Chondrocyte (in vitro differentiated cells): ENCODE data around the gene SMC1B. TPM values are rescaled to one million over a fixed set of nuclear protein-coding genes. Genes with fewer than 3 reads are reported as not detected.
"Not testable (repeated sequence)": the region's sequence is repeated elsewhere in the genome, so short reads cannot be mapped to it uniquely, and the experiment has no call there.

ENCODE experiments used
- DNase-seq: peaks from one replicate; pipeline ENCODE4 v3.0.0; 2021; ENCODE audit warnings: mixed read lengths, low spot score
- H3K27ac Mint-ChIP-seq: one replicate; pipeline ENCODE4 v1.8.0; 2021; ENCODE audit warnings: mild to moderate bottlenecking, moderate library complexity, mixed read lengths; ENCODE audit not compliant: unreplicated experiment
- H3K27me3 Mint-ChIP-seq: 2 replicates; pipeline ENCODE4 v1.8.0; 2021; ENCODE audit warnings: low read depth, mixed read lengths
- H3K36me3 Mint-ChIP-seq: 2 replicates; pipeline ENCODE4 v1.8.0; 2021; ENCODE audit warnings: low read depth, mixed read lengths
- H3K4me1 Mint-ChIP-seq: 2 replicates; pipeline ENCODE4 v1.8.0; 2021; ENCODE audit warnings: low read depth, mild to moderate bottlenecking, mixed read lengths
- H3K4me3 Mint-ChIP-seq: one replicate; pipeline ENCODE4 v1.8.0; 2021; ENCODE audit warnings: mild to moderate bottlenecking, moderate library complexity, mixed read lengths; ENCODE audit not compliant: unreplicated experiment
- H3K9me3 Mint-ChIP-seq: 2 replicates; pipeline ENCODE4 v1.8.0; 2021; ENCODE audit warnings: low read depth, mixed read lengths
- CTCF ChIP-seq: fragments of 200-600 bp; sonication (generic); IDR thresholded peaks from 2 replicates; pipeline ENCODE4 v1.5.0; 2021; ENCODE audit warnings: antibody characterized with exemption, mild to moderate bottlenecking, moderate library complexity
- total RNA-seq: library from RNA; stranded (reverse); gene quantifications from 3 replicates; pipeline ENCODE4 v1.2.1, GENCODE V29; 2021

SMC1B gene
- total RNA-seq, 1 donor from 2014 or later: not detected

GRCh38 chr22:45453764-45454163 lies 40.4 kb upstream of the SMC1B start:
- Mint-ChIP-seq H3K4me1 (peaks cover 24% of the 10 kb centered on the region), H3K4me3 (no peak overlapping the region), H3K27ac (no peak overlapping the region), H3K9me3 (no peaks in the 10 kb centered on the region), H3K27me3 (no peaks in the 10 kb centered on the region), H3K36me3 (no peaks in the 10 kb centered on the region)
- DNase-seq: no peak
- no peak for TF ChIP-seq CTCF

- H3K27me3 Mint-ChIP-seq: no peaks in the 10 kb centered on the region
- no peaks in the 10 kb centered on the region for H3K36me3 Mint-ChIP-seq
- H3K27ac Mint-ChIP-seq: no peak overlapping the region
- no peak for TF ChIP-seq CTCF
- peaks cover 24% of the 10 kb centered on the region for H3K4me1 Mint-ChIP-seq
- no peaks in the 10 kb centered on the region for H3K9me3 Mint-ChIP-seq
- no peak for DNase-seq
- H3K4me3 Mint-ChIP-seq: no peak overlapping the region
Observed at GRCh38 chr22:45452565-45453379, 39.4 kb upstream of the SMC1B start.

- no peaks in the 10 kb centered on the region for H3K9me3 Mint-ChIP-seq
- H3K36me3 Mint-ChIP-seq: no peaks in the 10 kb centered on the region
- no peak for DNase-seq
- TF ChIP-seq CTCF: no peak
- no peak overlapping the region for H3K27ac Mint-ChIP-seq
- no peak overlapping the region for H3K4me3 Mint-ChIP-seq
- no peaks in the 10 kb centered on the region for H3K27me3 Mint-ChIP-seq
- peaks cover 24% of the 10 kb centered on the region for H3K4me1 Mint-ChIP-seq
Observed at GRCh38 chr22:45451972-45452371, 38.6 kb upstream of the SMC1B start.

- TF ChIP-seq CTCF: no peak
- no peak for DNase-seq
Observed at GRCh38 chr22:45450921-45451651, 37.7 kb upstream of the SMC1B start.

GRCh38 chr22:45450101-45450785 lies 36.8 kb upstream of the SMC1B start:
- H3K4me3 Mint-ChIP-seq: no peak overlapping the region

More at GRCh38 chr22:45450921-45451651, 37.7 kb upstream of the SMC1B start:
- H3K36me3 Mint-ChIP-seq: no peaks in the 10 kb centered on the region
- H3K27ac Mint-ChIP-seq: peak overlapping the region; percentile 50
- H3K4me3 Mint-ChIP-seq: no peak overlapping the region
- H3K27me3 Mint-ChIP-seq: no peaks in the 10 kb centered on the region
- H3K4me1 Mint-ChIP-seq: peaks cover 24% of the 10 kb centered on the region
- H3K9me3 Mint-ChIP-seq: no peaks in the 10 kb centered on the region

GRCh38 chr22:45449442-45449841 lies 36.0 kb upstream of the SMC1B start:
- H3K27me3 Mint-ChIP-seq, H3K4me3 Mint-ChIP-seq, H3K36me3 Mint-ChIP-seq, DNase-seq, H3K9me3 Mint-ChIP-seq, H3K27ac Mint-ChIP-seq: not testable (repeated sequence)
- H3K4me1 Mint-ChIP-seq: peaks cover 17% of the 10 kb centered on the region

More at GRCh38 chr22:45450101-45450785, 36.8 kb upstream of the SMC1B start:
- no peaks in the 10 kb centered on the region for H3K9me3 Mint-ChIP-seq
- no peak overlapping the region for H3K27ac Mint-ChIP-seq
- no peaks in the 10 kb centered on the region for H3K36me3 Mint-ChIP-seq
- TF ChIP-seq CTCF: no peak
- H3K27me3 Mint-ChIP-seq: no peaks in the 10 kb centered on the region
- peaks cover 20% of the 10 kb centered on the region for H3K4me1 Mint-ChIP-seq
- no peak for DNase-seq
